ENCODE data around the gene C12orf60. TPM values are rescaled to one million over a fixed set of nuclear protein-coding genes. Genes with fewer than 3 reads are reported as not detected.

The C12orf60 gene
- total and polyA plus RNA-seq, 2 of the 8 experiments (the other 6 are each of a cell fraction or from before 2014, with no cell fraction given) = 1.2 to 1.5 TPM

GRCh38 chr12:14767617-14768016 lies 35.9 kb upstream of the C12orf60 start:
- Histone ChIP-seq H3K14ac (ENCODE audit: insufficient read length) (no peak overlapping the region), H3K9me3 (ENCODE audit: insufficient read depth in 2 of 2, low read depth in 1 of 2, low read length in 1 of 2) (peaks cover 0 to 3% of the 10 kb centered on the region in 2 experiments; a peak in 1 of 4 replicates), H3K4ac (replicated peaks; ENCODE audit: insufficient read length, low read depth, low read length) (no peak overlapping the region), H3K4me2 (ENCODE audit: insufficient read depth in 1 of 2, low read depth in 2 of 2, low read length in 2 of 2) (peak overlapping the region; percentile 39 to 77; a peak in 3 of 4 replicates), H4K91ac (replicated peaks; ENCODE audit: insufficient read length, low read length) (no peak overlapping the region), H3K9ac (replicated peaks in 1 of 4; ENCODE audit: extremely low read depth in 1 of 4, low read depth in 3 of 4, low read length in 3 of 4) (no peak overlapping the region), H4K8ac (ENCODE audit: extremely low read depth, insufficient read depth, low read length) (no peak overlapping the region), H3K27ac (ENCODE audit: low read depth, low read length) (no peak overlapping the region), H3K23me2 (ENCODE audit: low read depth, low read length) (no peaks in the 10 kb centered on the region; the same call in 1 of the 2 replicates), H3K4me3 (ENCODE audit: extremely low read depth in 1 of 4, insufficient read depth in 2 of 4, low read depth in 3 of 4, low read length in 4 of 4) (peak overlapping the region in 1 of 4 experiments; percentile 84; a peak in 1 of 8 replicates), H4K20me1 (replicated peaks in 1 of 2; ENCODE audit: control insufficient read depth in 1 of 2, insufficient read depth in 2 of 2, low read length in 2 of 2) (peaks cover 0 to 4% of the 10 kb centered on the region in 2 experiments), H3K36me3 (ENCODE audit: control insufficient read depth in 2 of 4, insufficient read depth in 4 of 4, low read length in 3 of 4) (peaks cover 0 to 2% (median 0%) of the 10 kb centered on the region in 4 experiments; a peak in 1 of 8 replicates), H3K18ac (ENCODE audit: extremely low read depth, low read length) (no peak overlapping the region), H2AFZ (ENCODE audit: low read length) (no peak overlapping the region), H3K79me2 (ENCODE audit: control insufficient read depth in 1 of 2, insufficient read depth in 2 of 2, low read length in 2 of 2) (peaks cover 0 to 39% of the 10 kb centered on the region in 2 experiments; a peak in 2 of 4 replicates), H3K56ac (replicated peaks; ENCODE audit: insufficient read length, low read depth, low read length) (no peak overlapping the region), H2AK5ac (ENCODE audit: low read depth, low read length) (no peak overlapping the region), H2BK5ac (ENCODE audit: low read depth, low read length) (no peak overlapping the region), H3K79me1 (ENCODE audit: low read depth, low read length) (no peaks in the 10 kb centered on the region), H3K4me1 (replicated peaks in 1 of 4; ENCODE audit: control insufficient read depth in 3 of 4, insufficient read depth in 4 of 4, low read length in 3 of 4) (no peaks in the 10 kb centered on the region; a peak in 2 of 7 replicates), H2BK12ac (ENCODE audit: low read depth, low read length) (no peak overlapping the region), H4K5ac (ENCODE audit: insufficient read length, low read depth, low read length) (no peak overlapping the region), H2BK15ac (ENCODE audit: low read length) (no peak overlapping the region), H2BK120ac (replicated peaks; ENCODE audit: low read depth, low read length) (no peak overlapping the region), H2BK20ac (ENCODE audit: low read length) (no peak overlapping the region), H3K27me3 (replicated peaks in 1 of 4; ENCODE audit: control insufficient read depth in 3 of 4, extremely low read depth in 1 of 4, insufficient read depth in 3 of 4, low read length in 3 of 4) (no peaks in the 10 kb centered on the region), H3K23ac (ENCODE audit: insufficient read length) (no peak overlapping the region)
- FAIRE-seq (no peak), DNase-seq (ENCODE audit: low read depth in 1 of 2, low spot score in 2 of 2) (no peak)
- WGBS, 2 experiments (ENCODE audit: extremely low coverage in 1 of 2, insufficient coverage in 1 of 2, insufficient read length in 1 of 2, insufficient replicate concordance in 2 of 2, low coverage in 1 of 2, low lambda C conversion rate in 2 of 2, missing lambda C conversion rate in 1 of 2) = 83% methylated on average over 1 of the region's 1 CpG; no CpG with 5 or more reads in 1 of the 2 experiments
- POLR2A ChIA-PET (ENCODE audit: partially characterized antibody) = interaction anchor here (0.6 to 2.1 kb wide), 5 partner anchors 21 to 101 kb away, joined by 3 to 5 read pairs (median 4); partner anchors contain the start of genes C12orf60 and WBP11
- CTCF ChIA-PET (ENCODE audit: partially characterized antibody) = interaction anchor here (0.6 to 1.6 kb wide), 3 partner anchors 12 to 16 kb away, joined by 3 to 4 read pairs (median 3); no protein-coding TSS in a partner anchor
- TF ChIP-seq POLR2A (IDR thresholded peaks at IDR 0.05; ENCODE audit: control extremely low read depth in 1 of 2, low read depth in 2 of 2, low read length in 2 of 2) = peak in 1 of 2 experiments; percentile 72; a peak in 1 of 3 replicates
- TF ChIP-seq POU5F1 (IDR thresholded peaks at IDR 0.05; ENCODE audit: low read depth, low read length) = no peak
- no peak for TF ChIP-seq HDAC2 (IDR thresholded peaks at IDR 0.05; ENCODE audit: borderline replicate concordance in 1 of 2, low read depth in 2 of 2, low read length in 2 of 2)
- no peak for TF ChIP-seq CBX5 (IDR thresholded peaks at IDR 0.05; ENCODE audit: low read depth, low read length)
- no peak for TF ChIP-seq E2F6 (IDR thresholded peaks at IDR 0.05)
- TF ChIP-seq TBP (IDR thresholded peaks at IDR 0.05; ENCODE audit: low read depth, low read length) = no peak
- no peak for TF ChIP-seq GABPA (IDR thresholded peaks at IDR 0.05; ENCODE audit: borderline replicate concordance, insufficient read depth, low read length)
- TF ChIP-seq JUN (IDR thresholded peaks at IDR 0.05; ENCODE audit: low read depth, low read length) = no peak
- no peak for TF ChIP-seq RBBP5 (IDR thresholded peaks at IDR 0.05; ENCODE audit: borderline replicate concordance, low read depth, low read length)
- peak; percentile 2; the same call in 1 of the 2 replicates for TF ChIP-seq POLR2AphosphoS5 (IDR thresholded peaks at IDR 0.05; ENCODE audit: low read depth, low read length)
- TF ChIP-seq SRF (IDR thresholded peaks at IDR 0.05; ENCODE audit: low read depth, low read length) = no peak
- TF ChIP-seq RXRA (IDR thresholded peaks at IDR 0.05; ENCODE audit: insufficient read depth, low read depth, low read length) = no peak
- no peak for TF ChIP-seq CEBPB (IDR thresholded peaks at IDR 0.05; ENCODE audit: low read depth, low read length)

All from H1 (cell line).